ENCODE measurements around the gene SIGLEC6.

The SIGLEC6 gene

GRCh38 chr19:51477344-51477743 is 54.1 kb downstream of the SIGLEC6 start:
- FAIRE-seq, result no peak
- no peak for DNase-seq (ENCODE audit: low spot score)

DNA sequence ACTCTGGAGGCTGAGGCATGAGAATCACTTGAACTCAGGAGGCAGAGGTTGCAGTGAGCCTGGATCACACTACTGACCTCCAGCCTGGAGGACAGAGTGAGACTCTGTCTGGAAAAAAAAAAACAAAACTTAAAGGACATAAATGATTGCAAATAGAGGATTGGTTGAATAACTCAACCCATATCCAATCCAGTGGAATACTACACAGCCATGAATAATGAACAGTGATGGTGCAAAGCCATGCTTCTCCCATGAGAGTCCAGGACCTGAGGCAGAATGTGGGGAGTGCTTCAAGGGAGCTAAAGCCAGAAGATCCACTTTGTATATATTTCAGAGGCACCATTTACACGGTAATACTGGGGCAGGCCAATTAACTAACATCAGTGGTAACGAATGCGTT is 55.3 kb downstream of the SIGLEC6 start:
- DNase-seq (ENCODE audit: low spot score), result no peak
- no peak for FAIRE-seq

DNA sequence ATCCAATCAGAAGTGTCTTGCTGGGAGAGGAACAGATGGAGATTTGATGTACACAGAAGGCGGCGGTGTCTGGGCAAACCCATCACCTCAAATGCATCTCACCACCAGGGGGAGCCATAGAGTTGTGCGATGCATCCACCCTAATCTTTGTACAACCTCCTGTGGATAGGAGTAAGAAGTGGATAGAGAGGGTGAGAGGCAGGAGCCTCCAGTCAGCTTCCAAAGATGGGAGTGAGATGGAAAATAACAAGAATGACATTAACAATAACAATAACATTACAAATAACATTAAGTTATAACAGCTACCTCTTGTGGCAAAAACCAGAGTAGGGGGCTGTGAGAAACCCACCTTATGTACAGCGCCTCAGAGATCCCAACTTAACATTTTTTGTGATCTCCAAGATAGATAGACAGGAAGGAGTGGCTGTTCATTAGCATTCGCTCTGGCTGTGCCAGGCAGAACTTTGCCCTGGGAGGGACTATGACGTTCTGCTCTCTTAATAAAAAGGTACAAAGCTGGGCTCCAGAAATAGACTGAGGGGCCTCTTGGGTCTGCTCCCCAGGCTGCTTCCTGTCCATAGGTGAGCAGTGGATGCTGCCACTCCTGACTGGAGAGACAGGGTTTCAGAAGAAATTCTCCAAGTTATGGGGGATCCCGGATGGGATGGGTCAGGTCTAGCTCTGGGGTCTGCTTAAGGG is 58.3 kb downstream of the SIGLEC6 start:
- DNase-seq (ENCODE audit: low spot score), result peak; percentile 67
- peak; percentile 73 for FAIRE-seq

GRCh38 chr19:51472607-51473006 is 58.9 kb downstream of the SIGLEC6 start:
- FAIRE-seq (no peak), DNase-seq (ENCODE audit: low spot score) (no peak)

DNA sequence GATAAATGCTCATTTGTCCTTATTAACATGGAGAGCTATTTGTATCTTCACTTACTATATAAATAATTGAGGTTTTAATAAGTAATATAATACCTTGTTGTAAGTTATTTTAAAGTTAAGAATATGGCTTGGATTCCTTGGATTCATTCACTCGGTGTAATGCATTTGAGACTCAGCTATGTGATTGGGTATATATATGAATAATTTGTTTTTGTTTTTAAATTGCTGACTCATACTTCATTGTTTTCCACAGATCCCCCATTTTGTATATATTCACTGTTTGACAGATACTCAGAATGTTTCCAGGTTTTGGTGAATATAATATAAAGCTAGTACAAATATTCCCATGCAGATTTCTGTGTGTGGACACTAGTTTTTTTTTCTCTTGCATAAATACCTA is 59.9 kb downstream of the SIGLEC6 start:
- FAIRE-seq (no peak), DNase-seq (ENCODE audit: low spot score) (no peak)

- no peak for DNase-seq (ENCODE audit: low spot score)
- no peak for FAIRE-seq
These were observed 60.5 kb downstream of the SIGLEC6 start for GRCh38 chr19:51470966-51471365.

DNA sequence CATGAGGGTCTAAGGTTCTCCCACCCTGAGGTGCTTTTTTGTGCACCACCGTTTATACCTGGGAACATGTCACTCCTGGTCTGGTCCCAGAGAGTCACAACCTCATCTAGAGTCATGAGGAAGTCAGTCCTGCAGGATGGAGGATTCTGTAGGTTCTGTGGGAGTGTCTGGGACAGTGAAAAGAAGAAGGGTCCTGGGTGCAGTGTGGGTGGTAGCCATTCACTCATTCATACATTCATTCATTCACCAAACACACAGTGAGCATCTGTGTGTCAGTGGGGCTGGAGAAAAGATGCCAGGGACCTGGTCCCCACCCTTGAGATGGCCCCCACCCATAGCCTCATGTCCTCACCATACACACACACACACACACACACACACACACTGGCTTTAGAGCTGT is 61.8 kb downstream of the SIGLEC6 start:
- no peak for FAIRE-seq
- DNase-seq (ENCODE audit: low spot score), result no peak

DNA sequence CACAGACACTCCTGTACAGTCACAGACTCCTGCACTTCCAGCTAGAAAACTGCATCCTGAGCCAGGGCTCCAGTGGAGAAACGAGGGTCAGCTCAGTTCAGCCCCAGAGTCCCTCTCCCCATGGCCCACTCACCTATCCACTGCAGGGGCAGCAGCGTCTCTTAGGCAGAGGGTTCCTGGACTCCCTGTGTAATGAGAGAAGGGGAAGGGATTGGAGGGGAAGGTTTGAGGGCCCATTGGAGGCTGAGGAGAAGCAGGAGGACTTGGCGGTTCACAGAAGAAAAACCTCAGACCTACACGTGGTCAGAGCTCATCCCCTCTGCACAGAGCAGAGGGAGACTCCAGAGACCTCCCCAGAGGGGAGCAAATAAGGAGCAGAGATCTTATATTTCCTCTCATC is 62.3 kb downstream of the SIGLEC6 start:
- FAIRE-seq (no peak), DNase-seq (ENCODE audit: low spot score) (no peak)

DNA sequence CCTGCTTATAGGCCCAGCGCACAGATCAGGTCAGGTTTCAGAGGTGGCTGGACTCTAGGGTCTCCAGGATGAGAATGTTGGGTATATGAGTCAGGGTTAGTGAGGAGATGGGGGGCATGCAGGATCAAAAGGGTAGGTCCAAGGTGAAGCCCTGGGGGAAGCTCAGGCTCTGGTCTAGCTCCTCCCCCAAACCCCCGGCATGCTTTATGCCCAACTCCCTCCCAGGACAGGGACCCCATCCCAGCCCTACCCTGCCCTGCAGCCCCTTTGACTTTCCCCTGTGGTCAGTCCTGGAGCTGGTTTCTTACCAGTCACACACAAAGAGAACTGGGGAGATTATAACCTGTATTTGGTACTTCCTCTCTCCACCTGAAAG is 62.9 kb downstream of the SIGLEC6 start:
- DNase-seq (ENCODE audit: low spot score), result no peak
- no peak for FAIRE-seq

DNA sequence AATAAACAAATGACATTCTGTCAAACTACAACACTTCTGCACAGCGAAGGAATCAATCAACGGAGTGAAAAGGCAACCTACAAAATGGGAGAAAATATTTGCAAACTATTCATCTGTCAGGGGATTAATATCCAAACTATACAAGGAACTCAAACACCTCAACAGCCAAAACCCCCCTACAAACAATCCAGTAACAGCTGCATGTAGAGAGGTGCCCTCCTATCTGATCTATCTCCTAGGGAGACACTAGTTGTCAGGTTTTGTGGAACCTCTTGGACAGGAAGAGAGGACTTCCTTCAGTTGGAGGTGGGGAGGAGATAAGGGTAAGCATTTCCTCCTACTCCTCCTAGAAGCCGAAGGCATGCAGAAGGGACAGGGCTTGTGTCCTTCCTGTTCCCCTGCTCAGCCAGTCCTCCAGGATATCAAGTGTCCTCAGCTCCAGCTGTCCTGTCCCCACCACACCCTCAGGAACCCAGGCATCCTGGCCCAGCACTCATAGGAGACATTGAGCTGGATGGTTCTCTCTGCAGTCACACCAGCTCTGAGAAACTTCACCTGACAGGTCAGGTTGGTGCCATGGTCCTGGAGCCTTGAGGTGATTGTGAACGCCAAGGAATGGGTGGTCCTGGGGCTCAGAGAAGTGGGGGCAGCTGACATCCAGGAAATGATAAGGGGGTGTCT is 63.5 kb downstream of the SIGLEC6 start:
- FAIRE-seq (no peak), DNase-seq (ENCODE audit: low spot score) (no peak)

Measured in urothelium cell line (cell line).